ENCODE data around the gene NKAIN2.
A peak's percentile ranks its signal among the peaks of the same experiment; 100 is the strongest.

The NKAIN2 gene

GRCh38 chr6:124796464-124796970 is 992.9 kb downstream of the NKAIN2 start:
- in situ Hi-C loops (cut with HindIII; ENCODE audit: low sequenced_read_pairs) = no loop called here
- TF ChIP-seq CTCF (IDR thresholded peaks at IDR 0.05; ENCODE audit: low read depth, low read length, missing control alignments) = no peak
- H3K4me3 ChIP-seq (ENCODE audit: low read depth, low read length) = no peak overlapping the region
- DNase-seq (ENCODE audit: low read depth) = peak; percentile 26

- no peak for TF ChIP-seq CTCF (IDR thresholded peaks at IDR 0.05; ENCODE audit: low read depth, low read length, missing control alignments)
- in situ Hi-C loops (cut with HindIII; ENCODE audit: low sequenced_read_pairs) = no loop called here
- H3K4me3 ChIP-seq (ENCODE audit: low read depth, low read length) = no peak overlapping the region
- DNase-seq (ENCODE audit: low read depth) = no peak
These were observed 993.6 kb downstream of the NKAIN2 start for GRCh38 chr6:124797224-124797623.

GRCh38 chr6:124798942-124799496 is 995.4 kb downstream of the NKAIN2 start:
- in situ Hi-C loops (cut with HindIII; ENCODE audit: low sequenced_read_pairs) = no loop called here
- no peak overlapping the region for H3K4me3 ChIP-seq (ENCODE audit: low read depth, low read length)
- DNase-seq (ENCODE audit: low read depth) = no peak
- no peak for TF ChIP-seq CTCF (IDR thresholded peaks at IDR 0.05; ENCODE audit: low read depth, low read length, missing control alignments)

GRCh38 chr6:124799638-124800037 is 996.0 kb downstream of the NKAIN2 start:
- in situ Hi-C loops (cut with HindIII; ENCODE audit: low sequenced_read_pairs) = no loop called here
- H3K4me3 ChIP-seq (ENCODE audit: low read depth, low read length) = no peak overlapping the region
- no peak for TF ChIP-seq CTCF (IDR thresholded peaks at IDR 0.05; ENCODE audit: low read depth, low read length, missing control alignments)
- no peak for DNase-seq (ENCODE audit: low read depth)

GRCh38 chr6:124800222-124800621 is 996.6 kb downstream of the NKAIN2 start:
- in situ Hi-C loops (cut with HindIII; ENCODE audit: low sequenced_read_pairs) = no loop called here
- TF ChIP-seq CTCF (IDR thresholded peaks at IDR 0.05; ENCODE audit: low read depth, low read length, missing control alignments) = no peak
- H3K4me3 ChIP-seq (ENCODE audit: low read depth, low read length) = no peak overlapping the region
- no peak for DNase-seq (ENCODE audit: low read depth)

- in situ Hi-C loops (cut with HindIII; ENCODE audit: low sequenced_read_pairs) = no loop called here
- DNase-seq (ENCODE audit: low read depth) = no peak
These were observed 1008.4 kb downstream of the NKAIN2 start for GRCh38 chr6:124812067-124812466.

More at GRCh38 chr6:124812067-124812466, 1008.4 kb downstream of the NKAIN2 start:
- no peak for TF ChIP-seq CTCF (IDR thresholded peaks at IDR 0.05; ENCODE audit: low read depth, low read length, missing control alignments)
- H3K4me3 ChIP-seq (ENCODE audit: low read depth, low read length) = no peak overlapping the region
